OCI-LY7 (cell line): Measurements from ENCODE around the gene SAP25. TPM values are rescaled to one million over a fixed set of nuclear protein-coding genes. Genes with fewer than 3 reads are reported as not detected.

ENCODE experiments used
- BruUV-seq: library from RNA; stranded (reverse); fragments of 400-500 nt; replicated peaks from 2 replicates; lab custom pipeline; 2021; lab: Mats Ljungman, UMichigan
- CTCF ChIA-PET: fragments of 300-600 bp; sonication (Branson Sonifier 250); formaldehyde crosslinking; loops from one replicate; lab custom pipeline; 2022; ENCODE audit warnings: antibody characterized with exemption; ENCODE audit not compliant: unreplicated experiment; lab: Charles Lee
- POLR2A ChIA-PET: fragments of 300-600 bp; sonication (Branson Sonifier 250); formaldehyde crosslinking; loops from one replicate; lab custom pipeline; 2022; ENCODE audit warnings: antibody characterized with exemption; lab: Charles Lee
- DNase-seq: peaks from one replicate; pipeline ENCODE4 v3.0.0-alpha.2; 2015; ENCODE audit warnings: low spot score
- H2AFZ ChIP-seq: fragments of 200-600 bp; sonication (generic), shearing (Covaris generic); 2 replicates; pipeline ENCODE4 v1.6.1; 2014; ENCODE audit warnings: mild to moderate bottlenecking, antibody characterized with exemption, low read length, moderate library complexity
- H3K27ac ChIP-seq: fragments of 200-600 bp; sonication (generic); 2 replicates; pipeline ENCODE4 v1.5.1; 2014; ENCODE audit warnings: mixed run types, low read depth, mild to moderate bottlenecking, moderate library complexity, low read length, inconsistent platforms; ENCODE audit not compliant: poor library complexity, severe bottlenecking
- H3K36me3 ChIP-seq: fragments of 200-600 bp; sonication (generic); 2 replicates; pipeline ENCODE4 v1.6.1; 2014; ENCODE audit warnings: mild to moderate bottlenecking, antibody characterized with exemption, low read length, moderate library complexity, mixed read lengths; ENCODE audit not compliant: insufficient read depth
- H3K4me1 ChIP-seq: fragments of 200-600 bp; sonication (generic); 2 replicates; pipeline ENCODE4 v1.5.1; 2014; ENCODE audit warnings: mild to moderate bottlenecking, low read length; ENCODE audit not compliant: insufficient read depth, poor library complexity, severe bottlenecking
- H3K4me2 ChIP-seq: fragments of 200-600 bp; sonication (generic); 2 replicates; pipeline ENCODE4 v1.6.1; 2014; ENCODE audit warnings: mild to moderate bottlenecking, low read length
- H3K4me3 ChIP-seq: fragments of 200-600 bp; sonication (generic); 2 replicates; pipeline ENCODE4 v1.5.1; 2014; ENCODE audit warnings: mild to moderate bottlenecking, low read depth, low read length; ENCODE audit not compliant: poor library complexity, severe bottlenecking
- H3K79me2 ChIP-seq: fragments of 200-600 bp; sonication (generic); 2 replicates; pipeline ENCODE4 v1.6.1; 2016; ENCODE audit warnings: low read depth, mild to moderate bottlenecking, low read length, moderate library complexity, mixed read lengths; ENCODE audit not compliant: insufficient read depth
- H3K9me2 ChIP-seq: fragments of 200-600 bp; sonication (generic); 2 replicates; pipeline ENCODE4 v1.6.1; 2016; ENCODE audit warnings: mild to moderate bottlenecking, low read length, mixed read lengths; ENCODE audit not compliant: insufficient read depth
- H3K9me3 ChIP-seq: fragments of 200-600 bp; sonication (generic); 2 replicates; pipeline ENCODE4 v1.6.1; 2014; ENCODE audit warnings: mild to moderate bottlenecking, mixed run types, low read length, mixed read lengths
- H4K20me1 ChIP-seq: fragments of 200-600 bp; sonication (generic); 2 replicates; pipeline ENCODE4 v1.6.1; 2014; ENCODE audit warnings: mild to moderate bottlenecking, antibody characterized with exemption, low read length, moderate library complexity, mixed read lengths; ENCODE audit not compliant: insufficient read depth
- EZH2phosphoT487 ChIP-seq: fragments of 200-600 bp; sonication (generic); IDR thresholded peaks from 2 replicates; pipeline ENCODE4 v1.6.1; 2018; ENCODE audit warnings: low read depth, borderline replicate concordance, mild to moderate bottlenecking, mixed run types, antibody characterized with exemption, low read length, moderate library complexity, mixed read lengths
- intact Hi-C: fragments of 100-400 bp; cut with micrococcal nuclease; formaldehyde crosslinking; loops from one replicate; pipeline ENCODE4 v1.10.0; 2022; ENCODE audit not compliant: unreplicated experiment
- total RNA-seq, 2 experiments: library from RNA; depleted of rRNA in 1 of 2; stranded (reverse); fragments of >200 nt in 1 of 2; shearing (Covaris generic) in 1 of 2; gene quantifications; 2 replicates each; pipeline ENCODE4 v1.2.3, GENCODE V29; 2014 to 2022
- TF ChIP-seq, protein P1 (sequence below): fragments of 200-600 bp; sonication (generic); conservative IDR thresholded peaks from 2 replicates; pipeline ENCODE4 v1.5.1; 2014; ENCODE audit warnings: mild to moderate bottlenecking, antibody characterized with exemption, low read length, moderate library complexity, mixed read lengths

Gene SAP25
- total RNA-seq, 2 experiments from 2014 or later = 1.5 to 12.7 TPM

DNA sequence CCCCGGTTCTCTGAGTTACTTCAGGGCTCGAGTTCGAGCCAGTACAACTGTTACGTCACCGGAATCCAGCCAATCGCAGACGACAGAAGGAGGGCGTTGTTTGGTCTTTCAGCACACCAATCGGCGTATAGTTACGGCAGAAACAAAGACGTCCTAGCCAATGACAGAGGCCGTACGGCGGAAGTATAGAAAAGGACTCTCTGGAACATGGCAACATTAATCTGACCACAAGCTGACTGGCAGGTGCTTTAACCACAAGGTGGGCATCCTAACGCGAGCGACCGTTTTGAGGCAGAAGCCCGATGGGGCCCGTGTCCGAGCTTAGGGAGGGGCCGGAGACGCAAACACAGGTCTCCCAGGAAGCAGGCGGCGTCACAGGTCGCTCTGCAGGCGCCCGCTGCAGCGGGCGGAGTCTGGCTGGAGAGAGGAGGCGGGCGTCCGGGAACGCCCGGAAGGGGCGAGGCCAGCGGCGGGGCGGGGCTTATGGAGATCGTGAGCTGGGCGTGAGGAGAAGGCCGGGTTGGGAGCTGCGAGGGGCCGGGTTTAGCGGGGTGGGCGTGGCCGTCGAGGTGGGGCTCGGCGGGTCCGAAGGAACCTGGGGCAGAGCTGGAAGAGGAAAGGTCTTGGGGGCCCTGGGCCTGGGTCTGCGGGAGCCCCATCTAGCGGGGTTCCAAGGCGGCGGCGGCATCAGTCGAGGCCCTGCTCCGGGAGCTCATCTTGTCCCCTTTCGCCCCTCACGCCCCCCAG lies 38.5 kb upstream of the SAP25 start, which contains the start of gene MOSPD3:
Gene MOSPD3 (plus strand): TSS at position 558 of the 747 bp plus-strand sequence. CDS start 252 bp downstream, outside the sequence.
- no peaks in the 10 kb centered on the region for H3K9me3 ChIP-seq
- TF ChIP-seq, protein P1, sequence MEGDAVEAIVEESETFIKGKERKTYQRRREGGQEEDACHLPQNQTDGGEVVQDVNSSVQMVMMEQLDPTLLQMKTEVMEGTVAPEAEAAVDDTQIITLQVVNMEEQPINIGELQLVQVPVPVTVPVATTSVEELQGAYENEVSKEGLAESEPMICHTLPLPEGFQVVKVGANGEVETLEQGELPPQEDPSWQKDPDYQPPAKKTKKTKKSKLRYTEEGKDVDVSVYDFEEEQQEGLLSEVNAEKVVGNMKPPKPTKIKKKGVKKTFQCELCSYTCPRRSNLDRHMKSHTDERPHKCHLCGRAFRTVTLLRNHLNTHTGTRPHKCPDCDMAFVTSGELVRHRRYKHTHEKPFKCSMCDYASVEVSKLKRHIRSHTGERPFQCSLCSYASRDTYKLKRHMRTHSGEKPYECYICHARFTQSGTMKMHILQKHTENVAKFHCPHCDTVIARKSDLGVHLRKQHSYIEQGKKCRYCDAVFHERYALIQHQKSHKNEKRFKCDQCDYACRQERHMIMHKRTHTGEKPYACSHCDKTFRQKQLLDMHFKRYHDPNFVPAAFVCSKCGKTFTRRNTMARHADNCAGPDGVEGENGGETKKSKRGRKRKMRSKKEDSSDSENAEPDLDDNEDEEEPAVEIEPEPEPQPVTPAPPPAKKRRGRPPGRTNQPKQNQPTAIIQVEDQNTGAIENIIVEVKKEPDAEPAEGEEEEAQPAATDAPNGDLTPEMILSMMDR = no peak
- no peak for TF ChIP-seq EZH2phosphoT487
- no TSS peak for BruUV-seq
- peaks cover 9% of the 10 kb centered on the region for H3K4me1 ChIP-seq
- H4K20me1 ChIP-seq = no peaks in the 10 kb centered on the region
- no peaks in the 10 kb centered on the region for H3K79me2 ChIP-seq
- peak; percentile 100 for DNase-seq
- H3K4me2 ChIP-seq = peak within 1 kb of the TSS; percentile 99
- peak within 1 kb of the TSS; percentile 69 for H3K4me3 ChIP-seq
- ChIA-PET CTCF (interaction anchor here (0.5 to 1.6 kb wide), 9 partner anchors 9 to 547 kb away, joined by 3 to 7 read pairs (median 5); partner anchors contain the start of gene POP7), POLR2A (interaction anchor here (0.6 to 2.0 kb wide), 21 partner anchors 9 to 286 kb away, joined by 3 to 13 read pairs (median 4); partner anchors contain the start of genes FBXO24, LRCH4, PCOLCE and POP7)
- H3K36me3 ChIP-seq = no peaks in the 10 kb centered on the region
- peak within 1 kb of the TSS; percentile 85 for H2AFZ ChIP-seq
- H3K27ac ChIP-seq = peak within 1 kb of the TSS; percentile 76
- H3K9me2 ChIP-seq = no peaks in the 10 kb centered on the region
- intact Hi-C loops = loop anchor here (1.0 to 2.0 kb wide), 3 partner anchors 15 to 79 kb away; partner anchors contain the start of gene GNB2

DNA sequence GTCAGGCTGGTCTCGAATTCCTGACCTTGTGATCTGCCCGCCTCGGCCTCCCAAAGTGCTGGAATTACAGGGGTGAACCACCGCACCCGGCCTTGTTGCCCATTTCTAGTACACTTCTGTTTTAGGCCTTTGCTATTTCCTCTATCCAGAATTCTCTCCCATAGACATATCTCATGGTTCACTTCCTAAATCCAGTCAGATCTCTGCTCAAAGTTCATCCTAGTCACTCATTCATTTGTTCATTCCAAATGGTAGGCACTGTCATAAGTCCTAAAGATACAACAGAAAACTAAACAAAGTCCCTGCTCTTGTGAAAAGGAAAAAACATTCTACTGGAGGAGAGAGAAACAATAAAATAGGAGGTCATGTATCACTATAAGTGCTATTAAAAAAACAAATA lies 36.3 kb upstream of the SAP25 start:
- Histone ChIP-seq H2AFZ (no peak overlapping the region), H3K4me3 (no peak overlapping the region), H3K4me1 (peaks cover 14% of the 10 kb centered on the region), H3K9me3 (no peaks in the 10 kb centered on the region), H3K4me2 (no peak overlapping the region), H3K27ac (no peak overlapping the region), H4K20me1 (no peaks in the 10 kb centered on the region), H3K9me2 (no peaks in the 10 kb centered on the region), H3K79me2 (no peaks in the 10 kb centered on the region), H3K36me3 (no peaks in the 10 kb centered on the region)
- no TSS peak for BruUV-seq
- DNase-seq = no peak
- ChIA-PET CTCF (no interaction called here), POLR2A (interaction anchor here (0.6 kb wide), 2 partner anchors 24 to 712 kb away, joined by 3 to 4 read pairs; partner anchors contain the start of genes FBXO24, IFT22 and LRCH4)
- intact Hi-C loops = no loop called here
- TF ChIP-seq, protein P1 = no peak
- no peak for TF ChIP-seq EZH2phosphoT487
